GM18951 (cell line): ENCODE results near the gene FRMD4A.
"Not testable (repeated sequence)": the region's sequence is repeated elsewhere in the genome, so short reads cannot be mapped to it uniquely, and the experiment has no call there.

Experiments
- POLR2A ChIP-seq: IDR thresholded peaks from 4 replicates; pipeline ENCODE4 v1.6.1; 2011; ENCODE audit warnings: mild to moderate bottlenecking; ENCODE audit not compliant: insufficient read length, insufficient read depth; ENCODE audit errors: extremely low read depth
- in situ Hi-C: fragments of 300-500 bp; cut with MboI; formaldehyde crosslinking; loops from one replicate; pipeline ENCODE4 v1.12.0; 2022; ENCODE audit warnings: low sequenced_read_pairs, mixed read lengths, inconsistent platforms; ENCODE audit not compliant: unreplicated experiment

FRMD4A gene

GRCh38 chr10:13943735-13944398 lies 386.9 kb downstream of the FRMD4A start:
- in situ Hi-C loops = no loop called here
- TF ChIP-seq POLR2A = no peak

GRCh38 chr10:13942035-13942434 lies 388.7 kb downstream of the FRMD4A start:
- in situ Hi-C loops = no loop called here
- TF ChIP-seq POLR2A = no peak

GRCh38 chr10:13939391-13939790 lies 391.3 kb downstream of the FRMD4A start:
- no peak for TF ChIP-seq POLR2A
- in situ Hi-C loops = no loop called here

- in situ Hi-C loops = no loop called here
- TF ChIP-seq POLR2A = no peak
These were observed 391.8 kb downstream of the FRMD4A start for GRCh38 chr10:13938950-13939349.

GRCh38 chr10:13936826-13937225 lies 393.9 kb downstream of the FRMD4A start:
- no peak for TF ChIP-seq POLR2A
- in situ Hi-C loops = no loop called here

GRCh38 chr10:13930120-13930519 lies 400.6 kb downstream of the FRMD4A start:
- in situ Hi-C loops = no loop called here
- no peak for TF ChIP-seq POLR2A

- in situ Hi-C loops = no loop called here
- TF ChIP-seq POLR2A = no peak
These were observed 402.3 kb downstream of the FRMD4A start for GRCh38 chr10:13928451-13928850.

- TF ChIP-seq POLR2A = no peak
- in situ Hi-C loops = no loop called here
These were observed 404.5 kb downstream of the FRMD4A start for GRCh38 chr10:13925971-13926780.

- no peak for TF ChIP-seq POLR2A
- in situ Hi-C loops = no loop called here
These were observed 406.5 kb downstream of the FRMD4A start for GRCh38 chr10:13924040-13924725.

- in situ Hi-C loops = no loop called here
- no peak for TF ChIP-seq POLR2A
These were observed 408.1 kb downstream of the FRMD4A start for GRCh38 chr10:13922586-13922985.

GRCh38 chr10:13921941-13922340 lies 408.8 kb downstream of the FRMD4A start:
- no peak for TF ChIP-seq POLR2A
- in situ Hi-C loops = no loop called here

GRCh38 chr10:13921131-13921530 lies 409.6 kb downstream of the FRMD4A start:
- in situ Hi-C loops = not testable (repeated sequence)

GRCh38 chr10:13920465-13920864 lies 410.3 kb downstream of the FRMD4A start:
- no peak for TF ChIP-seq POLR2A
- in situ Hi-C loops = no loop called here

GRCh38 chr10:13920031-13920430 lies 410.7 kb downstream of the FRMD4A start:
- TF ChIP-seq POLR2A = no peak
- in situ Hi-C loops = no loop called here
